GM23338 (cell line): ENCODE results near the gene LETMD1. TPM values are rescaled to one million over a fixed set of nuclear protein-coding genes. Genes with fewer than 3 reads are reported as not detected.
"Not testable (repeated sequence)": the region's sequence is repeated elsewhere in the genome, so short reads cannot be mapped to it uniquely, and the experiment has no call there.

Source experiments
- ATAC-seq: fragments of 200-7000 bp; cut with Tn5 transposase; 3 replicates; pipeline ENCODE4 v1.9.1; 2020
- DNase-seq: peaks from one replicate; pipeline ENCODE4 v3.0.0-alpha.2; 2015; ENCODE audit warnings: low spot score
- H2AFZ ChIP-seq: fragments of 200-600 bp; sonication (generic); 2 replicates; pipeline ENCODE4 v1.8.0; 2016; ENCODE audit warnings: antibody characterized with exemption, mild to moderate bottlenecking, moderate library complexity
- H3F3A ChIP-seq: fragments of 200-600 bp; sonication (generic); replicated peaks from 2 replicates; pipeline ENCODE4 v1.8.0; 2017; ENCODE audit warnings: antibody characterized with exemption, mixed run types, low read depth
- H3K27ac ChIP-seq: fragments of 200-600 bp; sonication (generic); 2 replicates; pipeline ENCODE4 v1.6.1; 2016; ENCODE audit warnings: low read depth
- H3K27me3 ChIP-seq: fragments of 200-600 bp; sonication (generic); 2 replicates; pipeline ENCODE4 v1.8.0; 2016; ENCODE audit warnings: mild to moderate bottlenecking, mixed run types, moderate library complexity; ENCODE audit not compliant: insufficient read depth
- H3K36me3 ChIP-seq: fragments of 200-600 bp; sonication (generic); 2 replicates; pipeline ENCODE4 v1.8.0; 2016; ENCODE audit warnings: mild to moderate bottlenecking; ENCODE audit not compliant: insufficient read depth
- H3K4me1 ChIP-seq: fragments of 200-600 bp; sonication (generic); 2 replicates; pipeline ENCODE4 v1.8.0; 2016; ENCODE audit warnings: mild to moderate bottlenecking, moderate library complexity; ENCODE audit not compliant: insufficient read depth
- H3K4me2 ChIP-seq: fragments of 200-600 bp; sonication (generic); 2 replicates; pipeline ENCODE4 v1.7.1; 2017; ENCODE audit warnings: mixed run types
- H3K4me3 ChIP-seq: fragments of 200-600 bp; sonication (generic); 2 replicates; pipeline ENCODE4 v1.6.1; 2016; ENCODE audit warnings: mixed run types
- H3K79me2 ChIP-seq: fragments of 200-600 bp; sonication (generic); replicated peaks from 2 replicates; pipeline ENCODE4 v1.8.0; 2017; ENCODE audit warnings: mild to moderate bottlenecking; ENCODE audit not compliant: insufficient read depth
- H3K9me2 ChIP-seq: fragments of 200-600 bp; sonication (generic); 2 replicates; pipeline ENCODE4 v1.8.0; 2017; ENCODE audit not compliant: insufficient read depth
- H4K20me1 ChIP-seq: fragments of 200-600 bp; sonication (generic); replicated peaks from 2 replicates; pipeline ENCODE4 v1.8.0; 2017; ENCODE audit warnings: mild to moderate bottlenecking; ENCODE audit not compliant: insufficient read depth
- H3K27ac Mint-ChIP-seq: 2 replicates; pipeline ENCODE4 v1.8.0; 2020; ENCODE audit warnings: inconsistent platforms, mild to moderate bottlenecking, moderate library complexity, mixed read lengths
- H3K27me3 Mint-ChIP-seq: 3 replicates; pipeline ENCODE4 v1.8.0; 2022; ENCODE audit warnings: low read depth, mild to moderate bottlenecking, moderate library complexity, mixed read lengths, inconsistent platforms; ENCODE audit not compliant: insufficient read depth, poor library complexity
- H3K36me3 Mint-ChIP-seq: 3 replicates; pipeline ENCODE4 v1.8.0; 2021; ENCODE audit warnings: low read depth, mild to moderate bottlenecking, inconsistent platforms, moderate library complexity, mixed read lengths
- H3K4me1 Mint-ChIP-seq: 3 replicates; pipeline ENCODE4 v1.8.0; 2020; ENCODE audit warnings: mild to moderate bottlenecking, inconsistent platforms, mixed read lengths
- H3K4me3 Mint-ChIP-seq: 3 replicates; pipeline ENCODE4 v1.8.0; 2021; ENCODE audit warnings: moderate library complexity, mild to moderate bottlenecking, inconsistent platforms, mixed read lengths
- H3K9me3 Mint-ChIP-seq: 3 replicates; pipeline ENCODE4 v1.8.0; 2020; ENCODE audit warnings: moderate library complexity, mild to moderate bottlenecking, inconsistent platforms, mixed read lengths
- CREB1 ChIP-seq: fragments of 250-450 bp; sonication (Bioruptor Pico); IDR thresholded peaks from 2 replicates; pipeline ENCODE4 v1.5.0; 2020; ENCODE audit warnings: low read depth, mild to moderate bottlenecking, moderate library complexity
- CTCF ChIP-seq, 2 experiments: fragments of 200-600 bp in 1 of 2; sonication (generic) in 1 of 2; conservative IDR thresholded peaks; 2 replicates each; pipeline versions ENCODE4 v1.5.1 to v1.6.1; 2016 to 2017; ENCODE audit warnings: antibody characterized with exemption in 2 of 2, low read depth in 2 of 2, mild to moderate bottlenecking in 2 of 2, moderate library complexity in 1 of 2
- JUNB ChIP-seq: IDR thresholded peaks from one replicate; pipeline ENCODE4 v1.6.1; 2016; ENCODE audit warnings: antibody characterized with exemption; ENCODE audit not compliant: unreplicated experiment
- ZNF114 ChIP-seq: fragments of 250-450 bp; sonication (Bioruptor Pico); IDR thresholded peaks from 2 replicates; pipeline ENCODE4 v1.5.0; 2020; ENCODE audit warnings: mild to moderate bottlenecking, moderate library complexity
- ZNF331 ChIP-seq: fragments of 250-450 bp; sonication (Bioruptor Pico); IDR thresholded peaks from 2 replicates; pipeline ENCODE4 v1.5.0; 2020; ENCODE audit warnings: low read depth, mild to moderate bottlenecking, moderate library complexity
- polyA plus RNA-seq: library from polyadenylated mRNA; unstranded; fragments of >200 nt; fragmentation: Nextera tagmentation; extraction: Ambion mirVana; gene quantifications from 2 replicates; pipeline ENCODE4 v1.2.1, GENCODE V29; 2016
- total RNA-seq: library from RNA; depleted of rRNA; stranded (reverse); fragments of >200 nt; shearing (Covaris generic); gene quantifications from 2 replicates; pipeline ENCODE4 v1.2.3, GENCODE V29; 2014

The LETMD1 gene
- total and polyA plus RNA-seq, 2 experiments from 2014 or later: 15.7 to 29.9 TPM

GRCh38 chr12:51013441-51013840 is 34.7 kb upstream of the LETMD1 start (continued):
- no peak for TF ChIP-seq CTCF (conservative IDR thresholded peaks at IDR 0.05; ENCODE audit: low read depth in 2 of 2)
- TF ChIP-seq ZNF114 (CRISPR knock-in tag): no peak
- no peak for TF ChIP-seq ZNF331
- no peak for TF ChIP-seq JUNB

GRCh38 chr12:51014467-51014866 is 33.7 kb upstream of the LETMD1 start:
- not testable (repeated sequence) for H3K9me2 ChIP-seq, H3F3A ChIP-seq, H4K20me1 ChIP-seq, DNase-seq, H3K4me3 Mint-ChIP-seq, H3K4me2 ChIP-seq, H3K27me3 ChIP-seq, H3K27ac Mint-ChIP-seq, ATAC-seq, H3K4me3 ChIP-seq, H3K27me3 Mint-ChIP-seq, H3K27ac ChIP-seq, H3K9me3 Mint-ChIP-seq, H3K36me3 Mint-ChIP-seq, H3K4me1 Mint-ChIP-seq, H3K36me3 ChIP-seq, H2AFZ ChIP-seq, H3K4me1 ChIP-seq
- peaks cover 96% of the 10 kb centered on the region for H3K79me2 ChIP-seq

GRCh38 chr12:51017452-51017851 is 30.7 kb upstream of the LETMD1 start:
- TF ChIP-seq CREB1 (CRISPR knock-in tag): no peak
- no peak for TF ChIP-seq ZNF114 (CRISPR knock-in tag)
- H3K36me3 Mint-ChIP-seq: no peaks in the 10 kb centered on the region

GRCh38 chr12:51018956-51019355 is 29.2 kb upstream of the LETMD1 start:
- H3K79me2 ChIP-seq: peaks cover 98% of the 10 kb centered on the region
- Mint-ChIP-seq H3K27me3 (no peaks in the 10 kb centered on the region), H3K9me3 (no peaks in the 10 kb centered on the region), H3K4me3 (no peak overlapping the region), H3K36me3 (no peaks in the 10 kb centered on the region), H3K27ac (no peak overlapping the region), H3K4me1 (peaks cover 2% of the 10 kb centered on the region; the same call in 1 of the 3 replicates)
- H3K4me2 ChIP-seq: no peak overlapping the region
- H2AFZ ChIP-seq: no peak overlapping the region
- no peaks in the 10 kb centered on the region for H3K36me3 ChIP-seq
- no peaks in the 10 kb centered on the region for H3F3A ChIP-seq
- H3K4me3 ChIP-seq: no peak overlapping the region
- no peaks in the 10 kb centered on the region for H3K27me3 ChIP-seq
- peaks cover 3% of the 10 kb centered on the region; the same call in 1 of the 2 replicates for H4K20me1 ChIP-seq
- H3K9me2 ChIP-seq: no peaks in the 10 kb centered on the region
- no peak overlapping the region for H3K27ac ChIP-seq
- ATAC-seq: no peak
- H3K4me1 ChIP-seq: no peaks in the 10 kb centered on the region; the same call in 1 of the 2 replicates
- DNase-seq: no peak
- no peak for TF ChIP-seq CTCF (conservative IDR thresholded peaks at IDR 0.05; ENCODE audit: low read depth in 2 of 2)

More at GRCh38 chr12:51017452-51017851, 30.7 kb upstream of the LETMD1 start:
- Mint-ChIP-seq H3K4me1 (no peaks in the 10 kb centered on the region; the same call in 1 of the 3 replicates), H3K9me3 (no peaks in the 10 kb centered on the region), H3K27me3 (no peaks in the 10 kb centered on the region), H3K27ac (no peak overlapping the region), H3K4me3 (no peak overlapping the region)
- ATAC-seq (no peak), DNase-seq (no peak)
- Histone ChIP-seq H3K4me3 (no peak overlapping the region), H3K79me2 (peaks cover 98% of the 10 kb centered on the region), H3K4me1 (no peaks in the 10 kb centered on the region; the same call in 1 of the 2 replicates), H3K27me3 (no peaks in the 10 kb centered on the region), H2AFZ (no peak overlapping the region), H3F3A (no peaks in the 10 kb centered on the region), H3K9me2 (no peaks in the 10 kb centered on the region), H4K20me1 (peaks cover 3% of the 10 kb centered on the region; the same call in 1 of the 2 replicates), H3K4me2 (no peak overlapping the region), H3K36me3 (no peaks in the 10 kb centered on the region), H3K27ac (no peak overlapping the region; the same call in 1 of the 2 replicates)
